Astrocyte (in vitro differentiated cells and primary cell): Measurements from ENCODE around the gene IQGAP1.

Experiments
- CTCF ChIP-seq: IDR thresholded peaks from 2 replicates; pipeline ENCODE4 v1.5.1; 2011; ENCODE audit warnings: low read depth, mild to moderate bottlenecking, inconsistent platforms, low read length, moderate library complexity; ENCODE audit not compliant: insufficient read depth
- EZH2 ChIP-seq: IDR thresholded peaks from 2 replicates; pipeline ENCODE4 v1.6.1; 2012; ENCODE audit warnings: mild to moderate bottlenecking, low read length, inconsistent platforms; ENCODE audit not compliant: insufficient read depth

GRCh38 chr15:90437516-90437915 is 49.5 kb downstream of the IQGAP1 start:
- TF ChIP-seq CTCF (no peak), EZH2 (no peak)
